ENCODE results near the gene FILIP1L.

FILIP1L gene

DNA sequence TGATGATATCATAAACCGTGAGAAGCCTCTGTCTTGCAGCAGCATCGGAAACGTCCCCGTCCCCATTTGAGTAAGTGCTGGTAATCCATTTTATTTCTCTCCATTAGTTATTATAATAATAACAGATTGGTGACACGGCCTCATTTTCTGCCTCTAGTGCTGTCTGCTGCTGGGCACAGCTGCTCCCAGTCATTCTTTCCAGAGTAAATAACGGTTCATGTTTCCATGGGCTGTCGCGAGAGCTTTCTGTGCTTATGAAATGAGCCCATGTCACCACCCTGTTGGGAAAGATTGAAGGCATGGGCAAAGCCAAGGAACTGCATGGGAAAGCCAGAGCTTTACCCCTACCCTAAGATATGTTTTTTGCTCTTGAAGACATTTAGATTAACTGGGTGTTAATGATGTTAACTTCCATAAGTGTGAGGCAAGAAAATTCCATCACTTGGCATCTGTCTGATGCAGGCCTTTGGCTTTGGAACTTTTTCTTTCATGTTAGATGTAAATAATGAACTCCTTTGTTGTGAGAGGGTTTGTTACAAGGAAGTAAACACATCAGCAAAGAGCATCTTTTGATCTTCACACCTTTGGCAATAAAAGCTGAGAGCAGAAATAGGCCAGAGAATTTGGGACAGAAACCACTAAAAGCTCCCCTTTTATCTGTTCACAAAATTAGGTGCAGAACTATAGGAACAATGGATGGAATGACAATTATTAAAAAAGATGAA is 141.8 kb downstream of the FILIP1L start:
- Mint-ChIP-seq H3K27me3 (ENCODE audit: low read depth, poor library complexity) (no peaks in the 10 kb centered on the region), H3K36me3 (ENCODE audit: low read depth) (peaks cover 20% of the 10 kb centered on the region), H3K27ac (peak overlapping the region; percentile 9), H3K4me1 (peaks cover 37% of the 10 kb centered on the region), H3K9me3 (peaks cover 10% of the 10 kb centered on the region), H3K4me3 (no peak overlapping the region)
- TF ChIP-seq, protein P1, sequence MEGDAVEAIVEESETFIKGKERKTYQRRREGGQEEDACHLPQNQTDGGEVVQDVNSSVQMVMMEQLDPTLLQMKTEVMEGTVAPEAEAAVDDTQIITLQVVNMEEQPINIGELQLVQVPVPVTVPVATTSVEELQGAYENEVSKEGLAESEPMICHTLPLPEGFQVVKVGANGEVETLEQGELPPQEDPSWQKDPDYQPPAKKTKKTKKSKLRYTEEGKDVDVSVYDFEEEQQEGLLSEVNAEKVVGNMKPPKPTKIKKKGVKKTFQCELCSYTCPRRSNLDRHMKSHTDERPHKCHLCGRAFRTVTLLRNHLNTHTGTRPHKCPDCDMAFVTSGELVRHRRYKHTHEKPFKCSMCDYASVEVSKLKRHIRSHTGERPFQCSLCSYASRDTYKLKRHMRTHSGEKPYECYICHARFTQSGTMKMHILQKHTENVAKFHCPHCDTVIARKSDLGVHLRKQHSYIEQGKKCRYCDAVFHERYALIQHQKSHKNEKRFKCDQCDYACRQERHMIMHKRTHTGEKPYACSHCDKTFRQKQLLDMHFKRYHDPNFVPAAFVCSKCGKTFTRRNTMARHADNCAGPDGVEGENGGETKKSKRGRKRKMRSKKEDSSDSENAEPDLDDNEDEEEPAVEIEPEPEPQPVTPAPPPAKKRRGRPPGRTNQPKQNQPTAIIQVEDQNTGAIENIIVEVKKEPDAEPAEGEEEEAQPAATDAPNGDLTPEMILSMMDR (IDR thresholded peaks at IDR 0.05) = no peak
- DNase-seq = no peak

DNA sequence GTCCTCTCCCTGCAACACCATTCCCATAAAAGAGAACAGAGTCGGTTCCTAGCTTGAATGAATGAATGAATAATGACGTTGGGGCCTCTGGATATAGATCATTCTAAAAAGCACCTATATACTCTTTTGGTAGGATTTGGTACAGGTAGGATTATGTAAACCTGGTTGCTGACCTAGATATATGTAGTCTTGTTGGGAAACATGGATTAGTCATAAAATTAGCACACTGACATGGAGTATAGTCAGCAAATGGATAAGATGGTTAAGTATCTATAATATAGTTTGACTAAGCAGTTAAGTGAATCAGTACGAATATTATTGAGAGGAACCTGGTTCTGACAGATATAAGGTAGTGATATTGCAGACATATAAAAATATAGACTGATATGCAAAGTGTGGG is 142.5 kb downstream of the FILIP1L start:
- H3K27ac Mint-ChIP-seq = peak overlapping the region; percentile 17
- peaks cover 37% of the 10 kb centered on the region for H3K4me1 Mint-ChIP-seq
- no peak overlapping the region for H3K4me3 Mint-ChIP-seq
- H3K27me3 Mint-ChIP-seq (ENCODE audit: low read depth, poor library complexity) = no peaks in the 10 kb centered on the region
- no peak for DNase-seq
- TF ChIP-seq, protein P1 (IDR thresholded peaks at IDR 0.05) = no peak
- peaks cover 3% of the 10 kb centered on the region for H3K9me3 Mint-ChIP-seq
- peaks cover 17% of the 10 kb centered on the region for H3K36me3 Mint-ChIP-seq (ENCODE audit: low read depth)

DNA sequence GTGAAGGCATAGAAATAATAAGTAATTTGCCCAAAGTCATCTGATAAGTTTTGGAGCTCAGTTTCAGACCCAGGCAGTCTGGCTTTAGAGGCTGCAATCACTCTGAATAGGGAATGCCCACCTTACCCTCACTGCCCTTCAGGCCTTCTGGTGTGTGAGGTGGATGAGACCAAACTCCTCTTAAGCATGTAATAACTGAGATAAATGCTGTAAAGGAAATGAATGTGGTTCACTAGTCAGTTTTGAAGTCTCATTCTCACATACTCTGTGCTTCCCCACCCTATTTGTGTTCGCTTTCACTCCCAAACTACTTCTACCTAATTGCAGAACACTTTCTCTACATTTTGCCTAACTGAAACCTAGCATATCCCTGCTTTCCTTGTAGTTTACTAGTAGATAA is 144.1 kb downstream of the FILIP1L start:
- no peaks in the 10 kb centered on the region for H3K9me3 Mint-ChIP-seq
- TF ChIP-seq, protein P1 (IDR thresholded peaks at IDR 0.05) = no peak
- H3K27me3 Mint-ChIP-seq (ENCODE audit: low read depth, poor library complexity) = no peaks in the 10 kb centered on the region
- no peak for DNase-seq
- H3K4me1 Mint-ChIP-seq = peaks cover 37% of the 10 kb centered on the region
- peaks cover 9% of the 10 kb centered on the region for H3K36me3 Mint-ChIP-seq (ENCODE audit: low read depth)
- no peak overlapping the region for H3K27ac Mint-ChIP-seq
- no peak overlapping the region for H3K4me3 Mint-ChIP-seq

DNA sequence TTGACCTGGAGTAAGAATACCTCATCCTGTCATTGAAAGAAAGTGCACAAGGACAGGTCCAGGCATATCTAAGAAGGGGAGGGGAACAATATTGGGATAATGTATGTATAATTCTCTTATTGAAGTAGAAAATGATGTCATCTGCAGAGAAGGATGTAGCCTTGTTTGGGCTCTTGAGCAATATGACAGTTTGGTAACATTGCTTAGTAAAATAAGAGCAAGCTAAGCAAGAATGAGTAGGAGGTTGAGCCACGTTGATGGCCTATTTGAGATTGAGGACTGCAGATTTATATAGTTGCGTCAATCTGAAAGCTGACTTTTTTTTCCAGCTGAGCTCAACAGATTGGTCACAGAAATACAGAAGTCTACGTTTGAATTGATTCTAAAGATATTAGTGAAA is 145.2 kb downstream of the FILIP1L start:
- Mint-ChIP-seq H3K9me3 (no peaks in the 10 kb centered on the region), H3K4me3 (no peak overlapping the region), H3K27me3 (ENCODE audit: low read depth, poor library complexity) (no peaks in the 10 kb centered on the region), H3K36me3 (ENCODE audit: low read depth) (peaks cover 6% of the 10 kb centered on the region), H3K4me1 (peaks cover 37% of the 10 kb centered on the region), H3K27ac (no peak overlapping the region)
- no peak for DNase-seq
- TF ChIP-seq, protein P1 (IDR thresholded peaks at IDR 0.05) = no peak

GRCh38 chr3:99967796-99968195 is 146.5 kb downstream of the FILIP1L start:
- no peaks in the 10 kb centered on the region for H3K9me3 Mint-ChIP-seq
- no peak overlapping the region for H3K4me3 Mint-ChIP-seq
- no peak overlapping the region for H3K27ac Mint-ChIP-seq
- TF ChIP-seq, protein P1 (IDR thresholded peaks at IDR 0.05) = no peak
- peaks cover 25% of the 10 kb centered on the region for H3K4me1 Mint-ChIP-seq
- H3K36me3 Mint-ChIP-seq (ENCODE audit: low read depth) = peaks cover 11% of the 10 kb centered on the region
- DNase-seq = no peak
- no peaks in the 10 kb centered on the region for H3K27me3 Mint-ChIP-seq (ENCODE audit: low read depth, poor library complexity)

All from nephron progenitor cell (in vitro differentiated cells).